Type B pancreatic cell (in vitro differentiated cells): ENCODE results near the gene SLC7A9. TPM values are rescaled to one million over a fixed set of nuclear protein-coding genes. Genes with fewer than 3 reads are reported as not detected.

Experiments
- DNase-seq: peaks from one replicate; pipeline ENCODE4 v3.0.0; 2021; ENCODE audit warnings: mixed read lengths; ENCODE audit not compliant: unreplicated experiment; ENCODE audit errors: extremely low spot score
- H3K27ac Mint-ChIP-seq: 2 replicates; pipeline ENCODE4 v1.8.0; 2021; ENCODE audit warnings: mild to moderate bottlenecking, mixed read lengths
- H3K27me3 Mint-ChIP-seq: 2 replicates; pipeline ENCODE4 v1.8.0; 2021; ENCODE audit warnings: mixed read lengths
- H3K36me3 Mint-ChIP-seq: 2 replicates; pipeline ENCODE4 v1.8.0; 2021; ENCODE audit warnings: mixed read lengths
- H3K4me1 Mint-ChIP-seq: one replicate; pipeline ENCODE4 v1.8.0; 2021; ENCODE audit warnings: mixed read lengths; ENCODE audit not compliant: unreplicated experiment
- H3K4me3 Mint-ChIP-seq: 2 replicates; pipeline ENCODE4 v1.8.0; 2021; ENCODE audit warnings: mild to moderate bottlenecking, mixed read lengths
- H3K9me3 Mint-ChIP-seq: 2 replicates; pipeline ENCODE4 v1.8.0; 2021; ENCODE audit warnings: mixed read lengths
- total RNA-seq: library from RNA; stranded (reverse); gene quantifications from 2 replicates; pipeline ENCODE4 v1.2.1, GENCODE V29; 2021; ENCODE audit warnings: low replicate concordance
- TF ChIP-seq, protein P1 (sequence below): fragments of 200-600 bp; sonication (generic); conservative IDR thresholded peaks from 2 replicates; pipeline ENCODE4 v1.5.0; 2021; ENCODE audit warnings: antibody characterized with exemption, mild to moderate bottlenecking

The SLC7A9 gene
- total RNA-seq, 1 donor from 2014 or later: 3.1 TPM

DNA sequence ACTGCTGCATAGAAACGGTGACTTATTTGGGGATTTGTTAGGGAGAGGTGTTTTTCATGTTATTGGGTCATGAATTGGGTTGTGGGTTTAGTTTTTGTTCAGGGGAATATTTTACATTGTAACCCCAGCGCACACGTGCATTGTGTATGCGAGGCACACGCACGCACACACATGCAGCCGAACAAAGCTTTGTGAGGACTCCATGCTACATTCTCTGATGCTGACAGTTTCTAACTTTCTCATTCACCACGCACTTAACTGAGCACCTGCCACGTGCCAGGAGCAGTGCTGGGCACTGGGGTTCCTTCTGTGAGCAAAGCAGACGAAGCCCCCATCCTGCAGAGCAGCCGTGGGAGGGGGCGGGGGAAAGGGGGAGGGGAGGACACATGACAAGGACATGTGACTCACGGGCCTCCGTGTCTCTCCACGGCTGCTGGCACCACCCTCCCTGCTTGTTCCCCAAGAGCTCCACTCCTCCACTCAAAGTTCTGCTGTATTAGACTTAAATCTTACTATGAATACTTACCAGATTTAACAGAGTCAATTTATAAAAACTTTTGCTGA, 55.6 kb downstream of the SLC7A9 start:
- H3K27ac Mint-ChIP-seq: no peak overlapping the region
- H3K36me3 Mint-ChIP-seq: no peaks in the 10 kb centered on the region
- H3K4me1 Mint-ChIP-seq: peaks cover 5% of the 10 kb centered on the region
- H3K4me3 Mint-ChIP-seq: no peak overlapping the region
- peaks cover 3% of the 10 kb centered on the region for H3K27me3 Mint-ChIP-seq
- no peaks in the 10 kb centered on the region for H3K9me3 Mint-ChIP-seq
- no peak for DNase-seq
- TF ChIP-seq, protein P1, sequence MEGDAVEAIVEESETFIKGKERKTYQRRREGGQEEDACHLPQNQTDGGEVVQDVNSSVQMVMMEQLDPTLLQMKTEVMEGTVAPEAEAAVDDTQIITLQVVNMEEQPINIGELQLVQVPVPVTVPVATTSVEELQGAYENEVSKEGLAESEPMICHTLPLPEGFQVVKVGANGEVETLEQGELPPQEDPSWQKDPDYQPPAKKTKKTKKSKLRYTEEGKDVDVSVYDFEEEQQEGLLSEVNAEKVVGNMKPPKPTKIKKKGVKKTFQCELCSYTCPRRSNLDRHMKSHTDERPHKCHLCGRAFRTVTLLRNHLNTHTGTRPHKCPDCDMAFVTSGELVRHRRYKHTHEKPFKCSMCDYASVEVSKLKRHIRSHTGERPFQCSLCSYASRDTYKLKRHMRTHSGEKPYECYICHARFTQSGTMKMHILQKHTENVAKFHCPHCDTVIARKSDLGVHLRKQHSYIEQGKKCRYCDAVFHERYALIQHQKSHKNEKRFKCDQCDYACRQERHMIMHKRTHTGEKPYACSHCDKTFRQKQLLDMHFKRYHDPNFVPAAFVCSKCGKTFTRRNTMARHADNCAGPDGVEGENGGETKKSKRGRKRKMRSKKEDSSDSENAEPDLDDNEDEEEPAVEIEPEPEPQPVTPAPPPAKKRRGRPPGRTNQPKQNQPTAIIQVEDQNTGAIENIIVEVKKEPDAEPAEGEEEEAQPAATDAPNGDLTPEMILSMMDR: no peak

DNA sequence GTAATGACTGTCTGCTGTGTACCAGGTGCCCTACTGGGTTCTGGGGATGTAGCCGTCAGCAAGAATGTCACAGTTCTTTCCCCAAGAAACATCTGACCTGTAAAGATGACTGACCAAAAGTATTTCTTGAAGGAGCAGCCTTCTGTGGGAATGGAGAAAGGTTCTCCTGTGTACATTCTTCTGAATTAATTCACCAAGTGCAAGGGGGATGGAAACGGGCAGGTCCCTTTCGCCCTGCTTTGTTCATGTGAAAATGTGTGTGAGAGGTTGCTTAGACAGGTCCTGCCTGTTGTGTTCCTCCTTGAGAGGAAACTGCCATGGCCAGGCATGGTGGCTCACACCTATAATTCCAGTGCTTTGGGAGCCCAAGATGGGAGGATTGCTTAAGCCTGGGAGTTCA, 57.0 kb downstream of the SLC7A9 start:
- peaks cover 3% of the 10 kb centered on the region for H3K27me3 Mint-ChIP-seq
- no peak overlapping the region for H3K27ac Mint-ChIP-seq
- no peaks in the 10 kb centered on the region for H3K9me3 Mint-ChIP-seq
- H3K4me1 Mint-ChIP-seq: peaks cover 5% of the 10 kb centered on the region
- no peak for DNase-seq
- H3K4me3 Mint-ChIP-seq: no peak overlapping the region
- TF ChIP-seq, protein P1: no peak
- no peaks in the 10 kb centered on the region for H3K36me3 Mint-ChIP-seq

DNA sequence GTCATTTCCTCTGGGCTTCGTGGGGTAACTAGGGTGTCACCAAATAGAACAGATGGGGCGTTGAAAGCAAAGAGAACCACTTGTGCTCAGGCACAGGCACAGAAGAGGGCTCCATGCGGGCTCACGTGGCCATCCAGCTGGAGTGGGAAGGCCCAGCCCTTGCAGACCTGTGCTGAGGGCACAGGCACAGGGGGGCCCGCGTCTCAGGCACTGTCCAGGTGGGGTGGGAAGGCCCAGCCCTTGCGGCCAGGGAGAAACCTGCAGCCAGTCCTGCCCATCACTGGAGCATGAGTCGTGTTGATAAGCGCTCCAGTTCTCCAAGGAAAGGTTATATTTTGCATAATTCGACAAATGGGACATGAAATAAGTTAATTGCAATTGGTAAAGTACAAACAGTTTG, 57.5 kb downstream of the SLC7A9 start:
- H3K9me3 Mint-ChIP-seq: no peaks in the 10 kb centered on the region
- no peak overlapping the region for H3K4me3 Mint-ChIP-seq
- H3K4me1 Mint-ChIP-seq: peaks cover under 1% of the 10 kb centered on the region
- H3K36me3 Mint-ChIP-seq: no peaks in the 10 kb centered on the region
- TF ChIP-seq, protein P1: no peak
- no peak overlapping the region for H3K27ac Mint-ChIP-seq
- no peak for DNase-seq
- peaks cover 3% of the 10 kb centered on the region for H3K27me3 Mint-ChIP-seq

DNA sequence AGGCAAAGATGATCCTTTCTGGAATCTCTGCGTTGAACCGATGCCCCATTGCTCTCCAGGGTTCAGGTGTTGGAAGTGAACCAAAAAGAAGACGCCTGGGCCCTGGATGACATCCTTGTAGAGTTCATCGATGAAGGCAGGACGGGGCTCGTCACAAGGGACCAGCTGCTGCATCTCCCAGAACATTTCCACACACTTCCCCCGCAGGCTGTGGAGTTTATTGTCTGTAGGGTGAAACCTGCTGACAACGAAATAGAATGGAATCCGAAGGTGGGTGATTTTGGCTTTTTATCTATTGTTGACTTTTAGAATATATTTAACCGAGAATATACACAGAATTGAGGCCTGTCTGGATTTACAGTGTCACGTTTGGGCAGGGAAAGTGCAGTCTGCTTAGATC, 58.4 kb downstream of the SLC7A9 start:
- H3K4me1 Mint-ChIP-seq: no peaks in the 10 kb centered on the region
- no peak overlapping the region for H3K27ac Mint-ChIP-seq
- H3K4me3 Mint-ChIP-seq: no peak overlapping the region
- DNase-seq: no peak
- H3K9me3 Mint-ChIP-seq: no peaks in the 10 kb centered on the region
- TF ChIP-seq, protein P1: no peak
- H3K36me3 Mint-ChIP-seq: no peaks in the 10 kb centered on the region
- no peaks in the 10 kb centered on the region for H3K27me3 Mint-ChIP-seq

DNA sequence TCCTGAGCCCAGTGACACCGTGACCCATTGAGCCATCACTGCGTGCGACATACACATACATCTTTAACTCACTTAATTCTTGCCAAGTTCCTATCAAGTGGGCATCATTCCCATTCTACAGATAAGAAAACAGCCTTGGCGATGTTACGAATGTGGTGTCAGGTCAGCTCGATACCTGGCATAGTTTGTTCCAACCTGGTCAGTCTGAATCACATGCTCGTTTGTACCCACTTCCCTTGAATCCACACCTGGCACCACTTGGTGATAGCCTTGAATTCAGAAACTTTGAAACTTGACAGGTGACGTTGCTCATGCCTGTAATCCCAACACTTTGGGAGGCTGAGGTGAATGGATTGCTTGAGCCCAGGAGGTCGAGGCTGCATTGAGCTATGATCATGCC, 59.1 kb downstream of the SLC7A9 start:
- DNase-seq: no peak
- no peaks in the 10 kb centered on the region for H3K4me1 Mint-ChIP-seq
- no peak overlapping the region for H3K27ac Mint-ChIP-seq
- H3K9me3 Mint-ChIP-seq: no peaks in the 10 kb centered on the region
- TF ChIP-seq, protein P1: no peak
- H3K36me3 Mint-ChIP-seq: no peaks in the 10 kb centered on the region
- H3K27me3 Mint-ChIP-seq: no peaks in the 10 kb centered on the region
- no peak overlapping the region for H3K4me3 Mint-ChIP-seq

DNA sequence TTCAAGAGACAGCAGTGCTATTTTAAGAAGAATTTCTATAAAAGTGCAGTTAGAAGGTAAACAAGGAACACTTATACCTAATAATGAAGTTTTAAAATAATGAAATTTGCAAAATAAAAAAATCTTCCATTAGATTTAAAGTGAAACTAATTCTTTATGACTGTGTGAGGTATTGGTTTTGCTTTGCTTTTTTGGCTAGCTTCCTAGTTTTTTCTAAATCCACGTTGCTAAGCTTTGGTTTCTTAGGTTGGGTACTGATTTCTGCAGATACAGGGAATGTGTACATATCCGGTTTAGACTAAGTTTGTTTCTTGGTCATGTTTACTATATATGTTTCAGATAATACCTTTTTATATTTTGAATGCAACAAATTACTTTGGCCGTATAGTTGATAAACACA, 59.8 kb downstream of the SLC7A9 start:
- TF ChIP-seq, protein P1: no peak
- Mint-ChIP-seq H3K4me1 (no peaks in the 10 kb centered on the region), H3K9me3 (no peaks in the 10 kb centered on the region), H3K27me3 (no peaks in the 10 kb centered on the region), H3K36me3 (no peaks in the 10 kb centered on the region), H3K27ac (no peak overlapping the region), H3K4me3 (no peak overlapping the region)
- no peak for DNase-seq
